H4 (cell line): ENCODE measurements around the gene ERCC5. TPM values are rescaled to one million over a fixed set of nuclear protein-coding genes. Genes with fewer than 3 reads are reported as not detected.

Experiments used
- DNase-seq: peaks from one replicate; pipeline ENCODE4 v3.0.0-alpha.2; 2015; ENCODE audit warnings: low spot score
- total RNA-seq: library from RNA; depleted of rRNA; stranded (reverse); fragments of >200 nt; shearing (Covaris generic); gene quantifications from 2 replicates; pipeline ENCODE4 v1.2.3, GENCODE V29; 2014; rRNA removed

The ERCC5 gene
- 16.4 and 33.3 TPM in 2 replicates for total RNA-seq

DNA sequence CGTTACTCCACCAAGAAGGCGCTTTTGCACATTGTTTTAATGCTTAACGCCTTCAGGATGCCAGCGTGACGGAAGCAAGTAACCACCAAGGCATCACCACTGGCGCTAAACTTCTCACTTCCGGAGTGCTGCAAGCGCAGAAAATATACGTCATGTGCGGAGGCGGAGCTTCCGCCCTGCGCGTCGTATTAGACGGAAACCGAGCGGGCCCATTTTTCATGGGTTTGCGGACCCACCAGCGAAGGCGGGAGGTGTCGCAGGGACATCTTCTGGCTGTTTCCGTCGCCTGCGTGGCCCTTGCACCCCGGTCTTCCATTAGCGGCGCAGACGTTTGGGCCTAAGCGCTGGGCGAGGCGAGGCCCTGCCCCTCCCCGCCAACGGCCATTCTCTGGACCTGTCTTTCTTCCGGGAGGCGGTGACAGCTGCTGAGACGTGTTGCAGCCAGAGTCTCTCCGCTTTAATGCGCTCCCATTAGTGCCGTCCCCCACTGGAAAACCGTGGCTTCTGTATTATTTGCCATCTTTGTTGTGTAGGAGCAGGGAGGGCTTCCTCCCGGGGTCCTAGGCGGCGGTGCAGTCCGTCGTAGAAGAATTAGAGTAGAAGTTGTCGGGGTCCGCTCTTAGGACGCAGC lies at the start of gene ERCC5:
ERCC5 (plus strand) TSS at position 403 of the 631 bp plus-strand sequence. CDS start 235 bp downstream, outside the sequence.
- peak; percentile 87 for DNase-seq

DNA sequence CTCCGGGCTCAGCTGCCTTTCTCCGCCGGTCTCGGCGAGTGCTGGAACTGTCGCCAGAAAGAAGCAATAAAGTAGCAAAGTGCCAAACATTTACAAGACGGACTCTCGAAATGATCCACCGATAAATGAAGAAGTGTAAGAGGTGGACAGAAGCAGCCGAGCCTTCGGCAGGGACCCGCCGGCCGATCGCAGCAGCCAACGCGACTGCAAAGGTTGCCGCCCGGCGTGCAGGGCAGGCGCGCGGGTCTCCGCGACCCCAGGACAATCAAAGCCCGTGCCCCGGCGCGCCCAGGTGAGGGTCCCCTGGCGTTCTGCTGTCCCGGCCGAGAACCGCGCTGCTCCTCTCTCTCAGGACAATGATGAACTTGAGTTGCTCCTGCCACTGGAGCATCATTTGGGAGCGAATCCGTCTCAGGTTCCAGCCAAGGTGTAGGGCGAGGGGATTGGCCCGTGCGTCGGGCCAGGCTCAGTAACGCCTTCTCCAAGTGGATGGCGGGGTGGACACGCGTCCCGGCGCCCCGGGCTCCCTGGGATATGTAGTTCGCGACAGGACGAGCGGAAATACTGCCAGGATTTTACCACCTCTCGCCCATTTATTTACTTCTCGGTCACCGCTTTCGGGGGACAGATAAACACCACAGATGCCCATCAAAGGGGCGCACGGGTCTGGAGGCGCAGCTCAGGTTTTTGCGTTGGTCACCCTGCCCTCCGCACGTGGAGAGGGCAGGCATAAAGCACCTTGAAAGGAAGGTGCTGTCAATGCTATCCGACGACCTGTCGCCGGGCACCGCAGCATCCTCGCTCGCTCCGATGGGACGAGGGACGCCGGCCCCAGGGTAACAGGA lies 47.0 kb upstream of the ERCC5 start, which contains the start of the genes BIVM and POGLUT2:
BIVM (plus strand) TSS at position 539 of the 845 bp plus-strand sequence. CDS start 8,149 bp downstream, outside the sequence.
POGLUT2 (minus strand) TSS at position 396 of the 845 bp plus-strand sequence; CDS start at position 90, 306 bp downstream.
- peak; percentile 79 for DNase-seq

DNA sequence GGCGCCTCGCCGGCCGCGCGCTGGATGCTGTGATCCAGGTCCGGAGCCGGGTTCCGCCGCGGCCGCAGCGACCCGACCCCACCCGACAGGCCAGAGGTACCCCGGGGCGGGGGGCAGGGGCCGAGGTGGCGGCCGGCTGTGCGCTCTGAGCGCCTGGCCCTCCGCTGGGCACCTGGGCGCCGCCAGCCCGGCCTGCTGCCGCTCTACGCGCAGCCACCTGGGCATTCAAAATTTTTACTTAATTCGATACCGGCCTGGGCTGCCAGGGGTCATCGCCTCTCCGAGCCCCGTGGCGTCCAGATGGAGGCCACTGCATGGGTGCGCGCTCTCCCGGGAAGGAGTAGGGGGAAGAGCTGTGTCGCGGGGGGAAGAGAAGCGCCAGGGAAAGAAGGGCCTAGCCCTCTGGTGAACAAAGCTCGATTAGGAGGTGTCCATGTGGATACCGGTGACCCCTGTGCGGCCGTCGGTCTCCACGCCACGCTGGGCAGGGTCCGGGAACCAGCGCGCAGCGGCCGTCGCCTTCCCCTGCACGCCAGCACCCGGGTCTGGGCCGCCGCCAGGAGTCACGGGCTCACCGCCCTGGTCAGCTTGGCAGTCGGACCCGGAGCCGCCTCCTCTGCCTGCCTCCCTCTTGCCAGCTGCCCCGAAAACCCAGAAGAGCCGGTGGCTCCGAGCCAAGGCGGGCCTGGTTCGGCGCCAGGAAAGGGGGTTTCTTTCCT lies 46.2 kb upstream of the ERCC5 start:
- no peak for DNase-seq

DNA sequence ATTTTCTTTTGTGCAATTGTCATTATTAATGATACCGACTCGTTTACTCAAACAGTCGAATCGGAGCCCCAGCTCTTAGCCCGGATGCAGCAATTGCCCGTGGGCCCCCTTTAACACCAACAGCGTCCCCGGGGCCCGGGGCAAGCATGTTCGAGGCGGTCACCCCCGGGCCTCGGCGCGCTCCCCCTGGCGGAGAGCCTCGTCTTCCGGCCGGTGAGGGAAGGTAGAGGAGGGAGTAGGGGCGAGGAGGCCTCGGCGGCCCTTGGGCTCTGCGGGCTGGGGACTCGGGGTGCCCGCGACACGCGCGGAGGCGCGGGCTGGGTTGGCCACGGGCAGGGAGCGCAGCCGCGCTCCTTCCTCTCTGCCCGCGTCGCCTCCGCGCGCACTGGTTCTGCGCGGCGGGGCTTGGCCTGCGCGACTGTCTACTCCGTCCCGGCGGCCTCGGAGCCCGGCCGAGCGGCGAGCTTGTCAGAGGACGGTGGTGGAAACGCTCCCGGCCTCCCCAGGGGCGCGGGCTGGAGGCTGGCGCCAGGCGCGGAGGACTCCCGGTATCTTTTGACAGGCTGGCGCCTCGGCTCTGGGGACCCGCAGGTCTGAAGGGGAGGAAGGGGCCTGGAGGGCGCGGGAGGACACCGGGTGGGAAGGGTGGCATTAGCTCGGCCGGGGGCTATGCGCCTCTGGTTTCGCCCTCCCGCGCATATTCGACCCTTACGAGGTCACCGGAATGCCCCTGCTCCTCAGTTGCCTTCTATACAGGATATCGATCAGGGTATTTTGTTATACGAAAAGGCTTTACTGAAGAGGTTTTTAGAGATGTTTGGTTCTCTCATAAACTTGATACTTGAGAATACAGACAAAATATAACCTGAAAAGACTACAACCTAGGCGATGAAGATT lies 45.4 kb upstream of the ERCC5 start:
- DNase-seq = peak; percentile 32

DNA sequence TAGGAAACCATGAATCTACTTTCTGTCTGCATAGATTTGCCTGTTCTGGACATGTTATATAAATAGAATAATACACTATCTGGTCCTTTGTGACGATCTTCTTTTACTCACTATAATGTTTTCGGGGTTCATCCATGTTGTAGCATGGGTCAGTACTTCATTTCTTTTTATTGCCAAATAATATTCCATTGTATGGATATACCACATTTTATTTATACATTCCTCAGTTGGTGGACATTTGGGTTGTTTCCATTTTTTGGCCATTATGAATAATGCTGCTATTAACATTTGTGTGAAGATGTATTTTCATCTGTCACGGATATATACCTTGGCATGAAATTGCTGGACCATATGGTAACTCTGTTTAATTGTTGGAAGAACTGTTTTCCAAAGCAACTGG lies 40.2 kb upstream of the ERCC5 start:
- no peak for DNase-seq

DNA sequence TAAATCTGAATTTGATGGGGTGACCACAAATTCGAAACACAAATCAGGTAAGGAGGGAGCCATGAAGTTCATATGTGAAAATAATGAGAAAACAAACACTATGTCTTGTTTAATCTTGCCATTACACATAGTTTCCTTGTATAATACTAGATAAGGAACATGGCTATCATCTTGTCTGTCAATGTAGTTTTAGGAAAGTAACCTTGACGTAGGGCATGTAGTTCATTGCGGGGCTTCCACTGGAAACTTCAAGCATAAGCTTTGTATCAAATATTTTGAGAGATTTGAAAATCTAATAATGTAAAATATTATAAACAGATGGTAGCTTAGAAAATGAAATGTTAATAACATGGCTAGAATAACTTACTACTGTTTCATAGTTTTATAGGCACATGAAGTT lies 38.1 kb upstream of the ERCC5 start:
- no peak for DNase-seq

DNA sequence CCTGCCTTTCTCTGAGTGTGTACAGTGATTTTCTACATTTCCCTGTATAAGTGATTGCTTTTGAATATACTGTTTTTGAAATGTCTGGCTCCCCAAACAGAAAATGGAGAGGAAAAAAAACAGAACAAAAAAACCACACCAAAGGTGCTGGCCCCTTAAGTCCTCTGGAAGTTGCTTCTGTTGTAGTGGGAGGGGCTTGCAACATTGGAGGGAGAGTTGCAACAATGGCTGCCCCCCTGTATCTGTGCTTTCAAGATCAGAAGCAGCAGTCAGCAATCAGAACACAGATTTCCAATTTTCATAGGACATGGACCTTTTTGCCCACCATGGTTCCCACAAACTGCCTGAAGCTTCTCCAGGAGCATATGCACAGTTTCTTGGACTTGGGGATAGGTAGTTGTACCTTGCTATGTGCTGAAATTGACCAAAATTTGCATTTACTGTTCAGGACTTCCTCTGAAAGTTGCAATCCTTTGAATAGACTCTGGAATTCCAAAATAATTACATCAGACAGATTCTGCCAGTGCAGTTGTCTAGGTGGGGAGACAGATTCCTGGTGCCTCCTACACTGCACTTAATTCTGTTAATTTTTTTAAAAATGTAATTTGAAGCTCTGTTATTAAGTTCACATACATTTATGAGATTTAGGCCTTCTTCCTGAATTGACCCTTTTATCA lies 33.1 kb upstream of the ERCC5 start:
- no peak for DNase-seq

DNA sequence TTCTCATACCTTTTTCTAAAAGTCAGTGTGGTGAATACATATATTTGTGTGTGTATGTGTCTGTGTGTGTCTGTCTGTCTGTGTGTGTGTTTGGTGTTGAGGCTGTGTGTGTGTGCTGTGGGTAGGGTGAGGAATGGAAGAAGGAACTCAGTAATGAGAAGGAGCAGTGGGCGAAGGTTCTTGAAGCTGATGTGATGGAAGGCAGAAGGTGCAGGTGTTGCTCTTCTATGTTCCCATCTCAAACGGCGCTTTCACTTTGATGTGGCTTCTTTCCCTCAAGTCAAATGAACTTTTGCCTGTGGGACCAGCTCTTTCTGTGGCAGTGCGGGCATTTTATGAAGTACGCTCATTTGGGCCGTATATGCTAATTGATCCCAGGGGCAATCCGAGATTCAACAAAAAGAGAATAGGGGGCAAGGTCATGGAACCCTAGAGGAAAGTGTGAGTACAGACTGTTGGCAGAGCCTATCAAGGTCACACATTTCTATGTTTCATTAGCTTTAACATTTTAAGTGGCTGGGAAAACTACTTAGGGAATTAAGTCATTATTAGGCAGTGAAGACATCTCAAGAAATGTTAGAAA lies 31.7 kb upstream of the ERCC5 start:
- DNase-seq = no peak

DNA sequence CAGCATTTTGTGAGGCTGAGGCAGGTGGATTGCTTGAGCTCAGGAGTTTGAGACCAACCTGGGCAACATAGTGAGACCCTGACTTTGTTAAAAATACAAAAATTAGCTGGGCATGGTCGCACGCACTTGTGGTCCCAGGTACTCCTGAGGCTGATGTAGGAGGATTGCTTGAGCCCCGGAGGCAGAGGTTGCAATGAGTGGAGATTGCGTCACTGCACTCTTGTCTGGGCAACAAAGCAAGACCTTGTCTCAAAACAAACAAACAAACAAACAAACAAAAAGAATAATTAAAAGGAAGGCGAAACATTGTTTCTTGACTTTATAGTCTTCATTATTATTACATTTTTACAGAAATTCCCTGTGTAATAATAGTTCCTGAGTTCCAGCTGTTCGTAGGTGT lies 31.0 kb upstream of the ERCC5 start:
- DNase-seq = no peak

DNA sequence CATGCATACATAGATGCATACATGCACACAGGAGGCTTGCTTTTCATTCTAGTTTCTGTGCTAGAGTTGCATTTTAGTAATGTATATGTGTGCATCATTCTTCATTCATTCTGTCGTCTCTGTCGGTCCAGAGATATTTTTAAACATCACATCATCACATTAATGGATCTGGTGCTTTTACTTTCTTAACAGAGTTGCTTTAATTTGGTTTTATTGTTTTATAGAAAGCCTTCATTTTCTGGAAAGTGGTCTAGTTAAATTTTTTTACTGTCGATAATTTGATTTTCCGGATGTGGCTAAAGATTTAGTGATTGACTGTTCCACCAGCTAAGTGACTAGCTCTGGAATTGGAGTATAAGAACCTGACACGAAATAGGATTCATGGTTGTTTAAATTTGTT lies 30.0 kb upstream of the ERCC5 start:
- DNase-seq = no peak

DNA sequence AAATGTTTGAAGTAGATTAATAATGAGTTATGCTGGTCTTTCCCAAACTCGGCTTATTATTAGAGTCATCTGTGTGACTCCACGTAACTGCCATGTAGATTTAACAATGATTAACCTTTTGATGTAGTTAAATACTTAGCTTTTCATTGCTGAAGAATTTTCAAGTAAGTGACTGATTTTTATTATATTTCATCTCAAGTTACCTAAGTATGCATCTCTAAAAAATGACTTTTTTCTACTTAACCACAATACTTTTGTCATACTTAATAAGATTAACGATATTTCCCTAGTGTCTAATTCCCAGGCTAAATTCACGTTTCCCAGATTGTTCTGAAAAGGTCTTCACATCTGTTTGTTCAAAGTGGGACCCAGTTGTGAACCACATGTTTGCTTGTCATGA lies 29.1 kb upstream of the ERCC5 start:
- DNase-seq = no peak

DNA sequence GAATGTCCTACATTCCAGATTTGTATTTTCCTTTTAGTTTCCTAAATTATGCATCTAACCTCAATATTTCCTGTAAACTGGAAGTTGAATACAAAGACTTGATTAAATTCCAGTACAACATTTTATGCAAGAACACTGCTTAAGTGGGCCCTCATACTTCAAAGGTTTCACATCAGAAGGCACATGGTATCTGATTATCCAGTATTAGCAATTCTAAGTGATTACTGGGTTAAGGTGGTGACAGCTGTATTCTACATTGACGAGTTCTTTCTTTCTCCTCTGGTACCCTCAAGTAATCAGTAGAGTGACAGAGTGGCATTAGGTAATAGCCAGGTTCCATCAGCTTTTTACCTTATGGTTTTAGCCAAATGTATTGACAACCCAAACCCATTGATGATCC lies 28.6 kb upstream of the ERCC5 start:
- no peak for DNase-seq

DNA sequence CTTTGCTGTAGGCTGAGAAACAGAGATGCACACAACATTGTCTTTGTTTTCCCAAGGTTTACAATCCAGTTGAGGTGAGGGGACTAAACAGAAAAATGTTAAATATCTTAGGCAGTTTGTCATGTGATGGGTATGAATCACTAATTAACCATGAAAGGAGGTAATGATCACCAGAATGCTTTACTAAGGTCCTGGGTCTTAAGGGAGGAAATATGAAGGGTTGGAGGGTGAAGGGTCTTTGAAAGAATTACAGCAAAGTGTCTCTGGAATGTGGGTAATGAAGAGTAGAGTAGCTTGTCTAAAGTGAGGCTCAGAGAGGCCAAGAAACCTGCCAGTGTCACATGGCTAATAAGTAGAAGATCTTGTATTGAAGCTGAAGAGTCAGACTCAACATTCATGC lies 27.9 kb upstream of the ERCC5 start:
- no peak for DNase-seq

DNA sequence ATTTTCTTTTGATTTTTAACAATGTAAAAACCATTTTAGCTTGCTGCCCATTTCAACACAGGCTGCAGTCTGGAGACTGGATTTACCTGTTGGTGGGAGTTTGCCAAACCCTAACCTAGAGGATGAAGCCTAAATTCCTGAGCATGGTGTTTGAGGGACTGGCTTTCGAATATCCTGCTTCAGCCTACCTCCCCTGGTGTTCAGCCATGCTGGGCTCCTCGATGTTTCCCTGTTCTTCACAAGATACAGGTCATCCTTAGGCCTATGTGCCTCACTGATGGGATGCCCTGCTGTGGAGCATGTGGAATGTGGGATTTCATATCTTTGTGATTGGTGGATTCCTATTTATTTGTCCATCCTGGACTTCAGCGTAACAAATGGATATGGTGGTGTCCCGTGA lies 20.4 kb upstream of the ERCC5 start:
- no peak for DNase-seq

DNA sequence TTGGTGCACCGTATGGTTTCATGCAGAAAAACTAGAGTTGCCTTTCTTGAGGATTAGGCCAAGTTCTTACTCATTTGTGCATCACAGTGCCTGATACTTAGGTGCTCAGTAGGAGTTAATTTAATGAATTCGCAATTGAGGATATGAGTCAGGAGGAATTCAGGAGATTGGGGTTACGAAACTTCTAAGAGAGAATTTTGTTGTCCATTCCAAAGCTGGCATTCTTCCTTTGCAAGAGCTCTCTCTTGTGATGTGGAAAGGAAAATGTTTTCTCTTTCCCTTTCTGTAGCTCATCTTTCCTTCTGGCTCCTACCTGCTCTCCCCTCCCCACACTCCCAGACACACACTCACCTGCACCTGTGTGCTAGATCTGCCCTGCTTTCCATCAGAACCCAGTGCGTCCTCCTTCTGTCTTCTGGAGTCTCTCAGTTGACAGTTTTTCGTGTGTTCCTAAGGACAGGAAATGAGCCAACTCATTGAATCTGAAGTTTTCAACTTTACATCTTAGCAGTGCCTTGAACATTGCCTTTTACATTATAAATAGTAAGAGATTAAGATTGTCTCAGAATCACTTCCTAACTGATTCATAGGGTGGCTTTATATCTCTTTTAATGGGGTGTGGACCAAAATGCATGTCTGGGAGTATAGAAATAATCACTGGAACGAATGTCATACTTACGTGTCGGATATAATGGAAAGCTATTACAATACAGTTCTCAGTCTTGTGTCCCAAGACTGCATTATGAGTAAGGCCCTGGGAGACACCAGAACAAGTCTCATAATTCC lies 19.7 kb upstream of the ERCC5 start:
- peak; percentile 37 for DNase-seq

DNA sequence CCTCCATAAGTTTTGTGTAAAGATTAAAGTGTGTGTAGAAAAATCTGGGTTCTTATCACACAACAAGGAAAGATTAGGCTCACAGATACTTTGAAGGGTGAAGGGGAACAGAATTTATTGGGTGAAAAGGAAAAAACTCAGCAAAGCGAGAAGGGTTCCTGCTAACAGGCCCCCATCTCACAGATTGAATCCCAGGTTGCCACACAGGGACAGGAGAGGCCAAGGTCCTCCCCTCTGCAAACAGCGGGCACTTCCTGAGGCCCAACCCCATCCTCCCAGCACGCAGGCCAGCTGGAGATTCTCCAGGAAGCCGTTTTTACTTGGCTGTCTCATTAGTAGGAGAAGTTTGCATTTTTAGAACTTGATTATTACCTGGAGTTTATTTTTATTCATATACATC lies 15.2 kb upstream of the ERCC5 start:
- no peak for DNase-seq

DNA sequence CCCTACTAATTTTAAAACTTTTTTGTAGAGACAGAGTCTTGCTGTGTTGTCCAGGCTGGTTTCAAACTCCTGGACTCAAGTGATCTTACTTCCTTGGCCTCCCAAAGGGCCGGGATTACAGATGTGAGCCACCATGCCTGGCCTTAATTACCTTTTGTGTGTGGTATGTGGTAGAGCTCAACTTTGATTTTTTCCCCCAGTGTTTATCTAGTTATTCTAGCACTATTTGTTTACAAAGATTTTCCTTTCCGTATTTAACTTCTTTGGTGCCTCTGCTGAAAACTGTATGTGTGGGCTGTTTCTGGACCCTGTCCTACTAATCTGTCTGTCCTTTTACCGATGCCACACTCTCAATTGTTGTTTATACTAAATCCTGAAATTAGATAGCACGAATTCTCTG lies 9.4 kb upstream of the ERCC5 start:
- no peak for DNase-seq

DNA sequence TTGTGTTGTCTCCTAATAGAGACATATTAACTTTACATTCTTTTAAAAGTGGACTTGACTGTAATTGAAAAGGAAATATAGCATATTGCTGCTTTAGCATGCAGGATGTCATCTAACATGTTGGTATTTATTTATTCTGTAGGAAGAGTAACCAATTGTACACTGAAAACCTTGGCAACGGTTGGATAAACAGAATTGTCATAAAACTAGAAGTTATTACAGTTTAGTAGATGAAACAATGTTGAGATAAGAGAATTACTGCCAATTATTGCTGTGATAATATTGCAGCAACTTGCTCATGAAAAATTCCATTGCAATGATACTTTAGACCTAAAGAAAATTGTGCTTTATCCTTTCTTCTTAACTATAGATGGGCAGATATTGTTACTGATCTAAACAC lies 7.6 kb upstream of the ERCC5 start:
- no peak for DNase-seq

DNA sequence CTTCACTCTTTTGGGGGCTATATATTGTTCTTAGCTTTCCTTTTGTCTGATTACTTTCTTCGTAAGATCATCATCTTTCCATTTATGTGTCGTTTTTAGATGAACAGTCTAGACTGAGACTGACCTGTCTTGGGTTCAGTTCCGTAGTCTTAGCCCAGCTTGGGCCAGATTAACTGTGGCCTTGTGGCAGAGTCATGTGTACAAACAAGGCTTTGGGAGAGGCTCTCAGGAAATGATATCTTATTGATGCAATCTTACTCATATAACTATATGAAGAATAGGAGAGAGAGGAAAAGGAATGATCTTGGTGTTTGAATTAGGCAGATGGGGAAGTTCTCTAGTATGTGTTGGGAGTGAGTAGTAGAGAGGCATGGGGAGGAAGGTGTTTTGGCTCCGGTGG lies 6.8 kb upstream of the ERCC5 start:
- DNase-seq = no peak

DNA sequence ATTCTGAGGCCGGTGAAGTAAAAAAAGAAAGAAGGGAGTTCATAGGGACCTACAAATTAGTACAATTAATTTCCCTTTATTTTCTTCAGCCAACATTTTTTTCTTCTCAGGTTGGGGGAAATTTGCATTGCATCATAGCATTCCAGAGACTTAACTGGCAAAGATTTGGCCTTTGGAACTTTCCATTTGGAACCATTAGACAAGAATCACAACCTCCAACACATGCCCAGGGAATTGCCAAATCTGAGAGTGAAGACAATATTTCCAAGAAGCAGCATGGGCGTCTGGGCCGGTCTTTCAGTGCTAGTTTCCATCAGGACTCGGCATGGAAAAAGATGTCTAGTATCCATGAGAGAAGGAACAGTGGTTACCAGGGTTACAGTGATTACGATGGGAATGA lies 6.4 kb upstream of the ERCC5 start:
- DNase-seq = no peak
